ENCODE measurements around the gene BRD3.

- no peak for TF ChIP-seq IRF2 (CRISPR knock-in tag; IDR thresholded peaks at IDR 0.05; ENCODE audit: borderline replicate concordance, low read depth)
- no peak for TF ChIP-seq MAX (CRISPR knock-in tag; IDR thresholded peaks at IDR 0.05)
- no peak for TF ChIP-seq NR3C1 (CRISPR knock-in tag; conservative IDR thresholded peaks at IDR 0.05; ENCODE audit: low read depth)
- no peak for TF ChIP-seq TCF7 (CRISPR knock-in tag; IDR thresholded peaks at IDR 0.05; ENCODE audit: low read depth)
Observed at GRCh38 chr9:134069480-134070399, 1.9 kb upstream of the BRD3 start.
